Measurements from ENCODE around the gene OR6A2.
"Not testable (repeated sequence)": the region's sequence is repeated elsewhere in the genome, so short reads cannot be mapped to it uniquely, and the experiment has no call there.

The OR6A2 gene

DNA sequence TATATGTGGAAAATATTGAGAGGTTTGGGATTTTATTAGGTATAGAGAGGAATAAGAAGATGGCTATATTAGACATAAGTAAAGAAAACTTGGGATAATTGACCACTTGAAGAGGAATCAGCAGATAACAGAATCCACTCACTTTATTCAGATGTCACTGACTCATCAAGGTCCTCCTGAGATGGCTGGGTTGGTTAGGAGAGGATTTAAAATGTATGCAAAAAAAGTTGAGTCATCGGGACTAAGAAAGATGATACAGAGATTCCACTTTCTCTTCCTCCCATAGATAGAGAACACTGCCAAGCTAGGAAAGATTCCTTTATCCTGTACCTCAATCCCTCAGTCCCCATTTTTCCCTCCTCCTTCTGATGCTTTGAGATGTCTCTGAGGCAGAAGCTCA is at the start of gene OR6A2:
Gene OR6A2, minus strand, starts transcription at position 288 of the 400 bp plus-strand sequence. CDS start 3,981 bp downstream, outside the sequence.
- no peak for DNase-seq

DNA sequence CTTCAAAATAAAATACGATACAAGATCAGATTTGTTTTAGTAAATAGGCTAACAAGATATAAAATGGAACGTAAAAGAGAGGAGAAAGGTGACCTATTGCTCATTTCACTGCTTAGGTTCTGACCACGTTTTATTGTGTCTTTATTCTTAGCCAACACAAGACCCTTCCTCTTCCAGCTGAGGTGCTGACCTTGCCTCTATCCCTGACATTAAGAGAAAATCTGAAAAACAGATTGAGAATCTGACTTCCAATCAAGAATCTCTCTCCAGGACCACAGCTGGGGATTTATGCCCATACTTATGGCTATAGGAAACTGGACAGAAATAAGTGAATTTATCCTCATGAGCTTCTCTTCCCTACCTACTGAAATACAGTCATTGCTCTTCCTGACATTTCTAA is 45.9 kb upstream of the OR6A2 start, which contains the start of gene OR10A5:
Gene OR10A5, plus strand, starts transcription at position 301 of the 400 bp plus-strand sequence. Its CDS starts 0 bp downstream, at position 301.
- DNase-seq = no peak

DNA sequence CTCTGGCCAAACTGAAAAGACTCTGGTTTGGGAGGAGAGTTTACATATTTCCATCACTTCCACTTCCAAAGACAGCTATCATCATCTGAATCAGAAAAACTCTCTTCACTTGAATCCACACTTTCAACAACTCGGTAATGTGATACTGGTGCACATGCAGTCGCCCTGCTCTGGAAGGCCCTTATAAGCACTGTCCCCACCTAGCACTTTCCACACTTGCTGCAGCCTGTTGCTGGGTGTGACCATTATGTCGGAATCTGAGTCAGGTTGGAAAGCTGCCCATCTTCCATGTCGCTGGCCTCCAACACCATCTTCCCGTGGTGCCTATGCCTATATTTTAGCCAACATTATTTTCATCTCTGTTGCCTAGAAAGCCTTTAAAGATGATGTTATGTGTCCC is 44.9 kb upstream of the OR6A2 start:
- no peak for DNase-seq

DNA sequence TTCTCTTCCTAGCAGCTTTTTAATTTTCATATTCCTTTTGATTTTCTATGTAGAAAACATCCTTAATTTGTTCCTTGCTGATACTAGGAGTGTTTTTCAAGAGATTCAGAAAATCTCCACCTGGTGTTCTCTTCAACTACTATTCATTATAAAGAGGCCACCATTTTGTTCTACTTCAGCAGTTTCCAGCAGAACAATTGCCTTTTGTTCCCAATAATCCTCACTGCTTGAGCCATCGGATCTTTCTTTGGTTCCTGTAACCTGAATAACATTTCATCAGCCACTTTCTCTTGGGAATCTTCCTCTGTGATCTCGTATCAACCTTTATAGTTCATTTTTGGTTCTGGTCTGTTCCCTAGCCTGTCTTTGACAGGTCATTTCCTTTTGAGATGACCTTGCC is 44.2 kb upstream of the OR6A2 start:
- no peak for DNase-seq

DNA sequence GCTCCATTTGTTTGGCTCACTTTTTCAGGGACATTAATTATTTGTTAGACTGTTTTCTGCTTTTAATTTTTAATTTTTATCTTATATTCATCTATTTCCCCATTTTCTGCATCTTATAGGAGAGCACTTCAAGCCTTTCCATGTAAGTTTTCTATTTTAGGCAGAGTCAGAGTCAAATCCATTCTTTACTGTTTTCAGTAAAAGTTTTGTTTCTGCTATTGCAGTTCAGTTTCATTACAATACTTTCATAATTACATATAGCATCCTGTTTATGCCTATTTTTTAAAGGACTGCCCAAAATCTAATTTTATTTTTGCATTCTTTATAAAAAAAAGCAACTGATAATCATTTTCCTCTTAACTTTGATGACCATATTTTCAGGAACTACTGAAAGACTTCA is 42.2 kb upstream of the OR6A2 start:
- DNase-seq = no peak

DNA sequence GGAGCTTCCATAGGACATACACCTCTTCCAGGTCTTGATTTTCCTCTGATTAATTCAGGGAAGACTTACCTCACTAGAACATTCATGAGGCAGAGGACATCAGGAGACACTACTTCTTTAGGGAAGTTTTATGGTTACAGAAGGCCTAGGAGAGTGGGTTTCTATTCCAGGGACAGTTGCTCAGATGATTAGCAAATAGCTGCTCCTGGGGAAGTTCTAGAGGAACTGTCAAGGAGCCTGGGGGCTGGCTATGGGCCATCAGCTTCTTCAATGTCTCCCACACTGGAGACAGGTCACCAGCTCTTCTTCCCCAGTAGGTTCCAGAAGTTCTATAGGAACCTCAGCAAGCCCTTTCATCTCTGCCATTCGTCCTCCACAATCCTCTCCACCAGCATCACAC is 34.5 kb upstream of the OR6A2 start:
- no peak for DNase-seq

DNA sequence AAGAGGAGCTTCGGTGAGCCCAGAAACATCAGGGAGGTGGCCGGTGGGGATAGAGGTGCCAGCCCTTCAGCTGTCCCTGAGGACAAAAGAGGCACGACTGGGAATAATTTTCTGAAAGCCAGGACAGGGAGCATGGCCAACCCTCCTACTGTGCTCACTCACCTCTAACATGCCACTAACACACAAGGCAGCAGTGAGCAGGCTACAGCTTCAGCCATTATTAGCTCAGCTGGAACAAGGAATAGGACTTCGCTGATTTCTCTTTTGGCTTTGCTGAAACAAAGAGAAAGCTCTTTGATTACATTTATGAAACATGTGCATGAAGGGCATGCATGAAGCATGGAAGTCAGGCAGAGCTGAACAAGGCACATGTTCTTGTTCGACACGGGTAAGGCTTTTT is 33.9 kb upstream of the OR6A2 start:
- DNase-seq = no peak

DNA sequence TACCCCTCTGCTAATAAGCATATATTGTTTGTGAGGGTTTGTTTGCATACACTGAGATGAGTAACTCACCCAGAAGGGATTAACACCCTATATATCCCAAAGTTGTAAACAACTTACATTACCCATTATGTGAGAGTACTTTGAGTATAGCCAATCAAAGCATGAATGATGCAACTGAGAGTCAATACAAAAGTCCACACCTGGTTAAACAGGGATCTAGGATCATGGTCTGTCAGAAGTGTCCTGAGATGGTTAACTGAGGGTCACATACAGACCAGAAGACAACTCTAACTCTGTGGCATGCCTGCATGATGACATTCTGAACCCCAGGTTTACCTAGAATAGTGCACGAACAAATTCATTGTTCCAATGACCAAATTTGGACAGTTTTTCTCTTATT is 28.6 kb upstream of the OR6A2 start:
- DNase-seq = no peak

DNA sequence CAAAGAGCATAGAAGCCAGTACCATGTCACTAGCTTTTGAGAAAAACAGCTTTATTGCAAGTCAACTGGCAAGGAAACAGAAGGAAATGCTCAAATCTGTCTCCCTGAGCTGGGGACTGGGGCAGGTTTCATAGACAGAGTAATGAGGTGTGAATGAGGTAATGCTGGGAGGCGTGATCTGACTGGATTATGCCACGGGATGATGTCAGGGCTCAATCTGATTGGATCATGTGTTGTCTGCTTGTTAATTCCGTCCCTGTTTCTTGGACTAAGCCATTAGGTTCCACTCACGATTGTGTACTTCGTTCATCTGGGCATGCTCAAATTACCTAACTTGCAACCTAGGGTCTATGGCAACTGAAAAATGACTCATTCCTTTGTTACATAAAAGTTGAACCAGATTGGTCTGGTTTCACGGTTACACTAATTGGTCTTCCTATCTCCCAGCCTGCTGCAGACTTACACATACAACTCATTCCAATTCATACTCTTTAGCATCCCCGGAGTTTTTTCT is 25.8 kb upstream of the OR6A2 start:
- DNase-seq = no peak

DNA sequence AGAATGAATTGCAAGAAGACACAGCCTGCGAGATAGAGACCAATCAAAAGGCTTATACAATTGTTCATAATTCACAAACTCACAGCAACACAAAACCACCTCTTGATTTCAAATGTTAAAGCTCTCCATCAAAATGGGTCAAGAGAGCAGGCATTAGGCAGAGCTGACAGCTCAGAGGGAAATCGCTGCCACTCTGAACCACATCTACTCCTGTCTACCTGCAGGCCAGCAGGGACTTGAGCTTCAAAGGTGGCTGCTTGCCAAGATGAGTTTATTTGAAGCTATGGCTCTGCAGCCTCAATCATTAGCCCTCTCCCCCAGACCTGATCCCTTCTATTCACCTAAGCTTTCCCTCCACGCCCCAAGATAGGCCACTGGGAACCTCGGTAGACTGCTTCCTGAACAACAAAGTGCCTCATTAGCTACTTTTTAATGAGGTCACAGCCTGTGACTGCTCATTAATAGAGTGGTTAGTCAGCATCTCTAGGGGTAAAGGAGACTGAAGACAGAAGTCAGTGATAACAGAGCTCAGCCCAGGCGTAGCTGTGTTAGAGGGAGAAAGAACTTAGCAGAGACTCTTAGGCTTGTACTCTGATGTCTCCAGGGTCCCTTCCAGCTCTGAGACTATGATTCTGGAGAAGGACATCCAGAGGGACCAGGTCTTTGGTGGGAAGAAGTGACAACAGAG is 24.8 kb upstream of the OR6A2 start:
- DNase-seq = no peak

DNA sequence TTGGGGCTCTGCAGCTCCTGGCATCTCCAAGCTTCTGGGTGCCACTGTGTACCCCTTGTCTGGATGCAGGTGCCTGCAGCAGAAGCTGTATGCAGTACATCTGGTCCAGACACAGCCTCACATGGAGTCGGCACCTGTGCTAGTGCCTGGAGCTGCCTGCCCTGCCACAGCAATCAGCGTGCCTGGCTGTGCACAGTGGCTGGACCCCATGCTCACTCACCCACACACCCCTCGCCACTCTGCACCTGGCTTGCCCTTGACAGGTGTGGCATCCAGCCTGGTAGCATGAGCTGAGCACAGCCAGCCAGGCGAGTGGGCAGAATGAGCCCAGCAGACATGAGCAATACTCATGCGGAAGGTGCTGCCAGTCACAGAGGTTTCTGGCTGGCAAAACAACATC is 19.5 kb upstream of the OR6A2 start:
- no peak for DNase-seq

DNA sequence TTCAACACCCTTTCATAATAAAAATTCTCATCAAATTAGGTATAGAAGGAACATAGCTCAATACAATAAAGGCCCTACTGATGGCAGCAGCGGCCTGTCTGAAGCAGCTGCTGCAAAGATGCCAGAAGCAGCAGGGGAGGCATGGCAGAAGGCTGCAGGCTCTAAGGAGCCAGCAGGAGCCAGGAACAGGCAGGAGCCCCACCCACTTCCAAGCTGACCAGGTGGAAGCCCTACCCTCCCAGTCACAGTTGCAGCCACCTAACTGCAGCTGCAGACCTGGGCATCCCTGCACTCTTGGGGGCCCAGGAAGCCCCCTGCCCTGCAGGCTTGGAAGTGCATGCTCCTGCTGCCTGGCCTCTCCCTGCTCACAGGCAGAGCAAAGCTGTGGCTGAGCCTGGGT is 18.2 kb upstream of the OR6A2 start:
- no peak for DNase-seq

DNA sequence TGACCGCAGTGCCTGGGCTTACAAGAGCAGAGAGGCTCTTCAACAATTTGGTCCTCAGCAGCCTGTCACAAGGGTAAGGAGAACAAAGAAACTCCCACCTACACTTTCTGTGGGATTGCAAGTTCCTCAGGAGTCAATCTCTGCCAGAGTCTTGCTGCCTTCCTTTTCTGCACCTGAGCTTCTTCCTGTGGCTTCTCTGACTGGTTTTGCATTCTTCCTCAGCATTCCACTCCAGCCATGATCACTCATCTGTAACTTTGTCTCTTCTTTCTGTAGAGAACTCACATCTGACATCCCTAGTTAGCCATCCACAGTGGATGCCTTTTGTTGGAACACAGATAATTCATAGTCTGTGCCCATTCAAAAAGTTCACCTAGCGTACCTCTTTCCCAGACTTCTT is 14.2 kb upstream of the OR6A2 start:
- no peak for DNase-seq

DNA sequence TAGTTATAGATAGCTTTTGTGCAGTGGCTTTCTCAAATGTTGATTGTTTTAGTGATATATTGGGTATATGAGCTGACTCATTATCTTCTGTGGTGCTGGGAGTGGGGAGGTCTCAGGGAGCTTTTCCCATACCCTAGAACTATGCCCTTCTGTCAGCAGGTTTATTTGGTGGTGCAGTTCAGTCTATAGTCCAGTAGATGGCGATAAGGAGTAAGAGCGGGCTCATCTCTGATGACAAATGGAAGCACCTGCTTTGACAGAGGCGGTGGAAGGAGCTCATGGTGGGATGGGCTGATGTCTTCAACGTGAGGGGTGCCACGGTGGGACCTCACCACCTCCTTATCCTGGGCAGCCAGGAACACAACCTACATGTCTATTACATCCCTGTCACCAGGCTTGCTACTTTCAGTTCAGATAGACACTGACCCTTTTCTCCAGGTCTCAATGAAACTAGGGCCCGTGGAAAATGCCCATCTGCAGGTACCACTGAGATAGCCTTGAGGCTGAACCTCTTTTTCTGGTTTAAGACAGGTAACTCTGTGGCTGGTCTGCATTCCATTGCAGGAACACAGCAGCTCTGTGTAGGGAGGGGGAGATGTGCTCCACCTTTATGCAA is 13.0 kb upstream of the OR6A2 start:
- DNase-seq = peak; percentile 1 to 23

DNA sequence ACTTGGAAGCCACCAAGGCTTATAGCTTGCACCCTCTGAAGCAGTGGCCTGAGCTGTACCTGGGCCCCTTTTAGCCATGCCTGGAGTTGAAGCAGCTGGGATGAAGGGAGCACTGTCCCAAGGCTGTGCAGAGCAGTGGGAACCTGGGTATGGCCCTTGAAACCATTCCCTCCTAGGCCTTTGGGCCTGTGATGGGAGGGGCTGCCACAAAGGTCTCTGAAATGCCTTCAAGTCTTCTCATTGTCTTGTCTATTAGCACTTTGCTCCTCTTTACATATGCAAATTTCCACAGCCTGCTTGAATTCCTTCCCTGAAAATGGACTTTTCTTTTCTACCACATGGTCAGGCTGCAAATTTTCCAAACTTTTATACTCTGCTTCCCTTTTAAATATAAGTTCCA is 1.6 kb upstream of the OR6A2 start:
- not testable (repeated sequence) for DNase-seq

DNA sequence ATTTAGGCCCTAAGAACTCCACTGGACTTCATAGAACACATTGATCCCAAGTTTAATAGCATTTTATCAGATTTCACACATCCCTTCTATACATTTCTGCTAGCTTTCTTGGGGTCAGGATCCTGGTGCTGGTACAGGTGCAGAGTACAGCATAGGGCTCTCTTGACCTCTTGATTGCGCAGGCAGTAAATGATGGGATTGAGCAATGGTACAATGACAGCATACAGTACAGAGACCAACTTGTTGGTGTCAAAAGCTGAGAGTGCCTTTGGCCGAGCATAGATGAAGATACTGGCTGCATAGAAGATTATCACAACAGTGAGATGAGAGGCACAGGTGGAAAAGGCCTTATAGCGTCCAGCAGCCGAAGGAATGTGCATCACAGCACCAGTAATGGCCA is 4.8 kb downstream of the OR6A2 start:
- DNase-seq = no peak

DNA sequence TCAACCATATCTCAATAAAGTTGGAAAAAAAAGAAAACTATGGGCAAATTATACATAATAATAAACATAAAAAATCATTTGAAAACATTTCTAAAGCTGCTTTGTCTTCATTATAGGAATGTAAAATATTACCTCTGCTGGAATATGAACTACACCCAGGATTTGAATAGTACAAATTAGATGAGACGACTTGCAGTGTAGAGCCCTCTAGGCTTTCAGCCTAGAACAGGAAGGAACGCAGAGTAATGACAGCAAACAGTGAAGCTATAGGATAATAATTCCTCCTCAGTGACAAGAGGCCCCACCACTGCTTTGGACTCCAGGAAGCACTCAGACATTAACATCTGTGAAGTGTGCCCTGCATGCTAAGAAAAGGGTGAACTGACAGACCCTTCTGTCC is 8.9 kb downstream of the OR6A2 start:
- no peak for DNase-seq

DNA sequence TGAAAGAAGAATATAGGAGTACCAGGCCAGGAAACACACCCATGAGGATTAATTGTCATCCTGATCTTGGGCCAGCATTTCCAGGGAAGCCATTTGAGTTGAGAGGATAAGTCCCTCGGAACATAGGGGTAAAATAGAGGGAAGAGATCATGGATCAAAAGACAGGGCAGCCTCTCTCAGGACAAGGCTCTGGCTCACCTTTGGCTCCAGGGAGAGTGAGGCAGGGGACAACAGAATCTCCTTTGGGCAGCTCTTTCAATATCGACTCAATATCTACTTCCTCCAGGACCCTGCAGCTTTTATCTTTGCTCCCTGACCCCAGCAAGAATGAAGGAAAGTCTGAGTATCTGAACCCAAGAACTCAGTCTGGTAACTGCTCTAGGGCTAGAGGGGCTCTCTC is 16.8 kb downstream of the OR6A2 start, which contains the start of gene OR2AG1:
Gene OR2AG1, plus strand, starts transcription at position 301 of the 400 bp plus-strand sequence. CDS start 2,018 bp downstream, outside the sequence.
- no peak for DNase-seq

DNA sequence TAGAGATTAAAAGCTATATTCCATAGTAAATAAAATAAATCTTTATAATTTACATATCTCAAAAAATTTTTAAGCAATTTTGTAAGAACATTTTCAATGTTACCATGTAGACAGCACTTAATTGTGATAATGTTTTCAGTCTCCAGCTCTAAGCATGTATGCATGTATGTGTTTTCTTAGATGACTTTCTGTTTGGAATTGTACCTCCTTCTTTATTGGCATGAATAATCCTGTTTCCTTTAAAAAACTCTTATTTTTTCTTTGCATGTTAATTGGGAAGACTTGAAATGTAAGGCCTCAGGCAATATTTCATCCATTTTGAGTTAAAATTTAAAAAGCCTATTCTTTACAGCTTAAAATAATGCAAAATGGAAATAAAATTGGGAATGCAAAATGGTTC is 18.7 kb downstream of the OR6A2 start:
- DNase-seq = no peak

DNA sequence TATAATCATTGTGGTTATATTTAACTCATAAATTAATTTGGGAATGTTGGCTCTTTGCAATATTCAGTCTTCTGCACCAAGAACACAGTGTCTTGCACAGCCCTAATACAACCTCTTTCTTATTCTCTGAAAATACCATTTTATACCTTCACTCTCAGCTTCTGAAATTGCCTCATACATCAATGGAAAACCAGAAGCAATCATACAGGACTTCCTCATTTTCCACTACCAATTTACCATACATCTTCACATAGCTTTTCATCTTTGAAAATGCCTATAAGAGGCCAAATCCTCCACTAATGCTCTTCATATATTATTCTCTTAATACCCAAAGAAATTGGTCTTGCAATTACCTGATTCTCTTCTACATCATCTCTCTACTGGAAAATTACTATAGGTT is 21.0 kb downstream of the OR6A2 start:
- no peak for DNase-seq

DNA sequence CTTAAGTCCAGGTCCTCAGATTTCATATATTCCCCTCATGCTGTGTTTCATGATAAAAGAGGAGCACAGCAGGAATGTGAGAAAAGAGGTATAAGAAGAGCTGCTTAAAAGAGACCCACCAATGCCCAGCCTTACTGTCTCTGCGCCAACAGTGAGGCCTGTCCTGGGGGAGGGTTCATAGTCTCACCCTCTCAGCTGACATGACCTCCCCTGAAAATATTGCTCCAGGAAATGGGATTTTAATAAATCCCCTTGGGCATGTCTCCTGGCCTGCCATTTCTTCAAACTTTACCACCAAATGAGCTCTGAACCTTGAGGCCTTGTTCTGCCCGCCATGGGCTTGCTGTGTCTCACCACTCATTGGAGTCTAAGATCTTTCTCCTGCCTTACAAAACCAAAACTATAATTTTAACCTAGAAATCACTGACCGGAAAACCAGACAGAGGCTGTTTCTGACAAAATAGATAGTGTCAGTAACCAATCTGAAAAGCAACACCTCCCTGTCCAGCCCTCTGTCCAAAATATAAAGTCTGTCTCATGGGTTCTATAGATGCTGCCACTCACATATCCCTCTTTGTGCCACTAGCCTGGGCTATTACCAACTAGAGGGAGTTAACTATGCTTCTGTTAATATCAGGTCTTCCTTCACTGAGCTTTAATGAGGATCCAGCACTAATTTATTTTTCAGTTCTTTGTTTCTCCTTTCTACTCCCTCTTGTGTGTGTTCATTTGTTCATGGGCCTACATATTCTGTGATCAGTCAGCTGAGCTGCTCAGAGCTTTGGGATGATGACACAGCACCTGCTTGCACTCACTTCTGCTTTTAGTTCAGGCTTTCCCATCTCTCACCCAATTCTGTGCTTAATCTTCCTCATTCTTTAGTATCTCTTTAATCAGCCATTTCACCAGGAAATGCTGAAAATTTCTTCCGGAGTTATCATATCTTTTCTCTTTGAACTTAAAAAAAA is 27.3 kb downstream of the OR6A2 start, which contains the start of gene OR2AG2:
Gene OR2AG2, minus strand, starts transcription at position 51 of the 968 bp plus-strand sequence. CDS start 3,019 bp downstream, outside the sequence.
- no peak for DNase-seq

DNA sequence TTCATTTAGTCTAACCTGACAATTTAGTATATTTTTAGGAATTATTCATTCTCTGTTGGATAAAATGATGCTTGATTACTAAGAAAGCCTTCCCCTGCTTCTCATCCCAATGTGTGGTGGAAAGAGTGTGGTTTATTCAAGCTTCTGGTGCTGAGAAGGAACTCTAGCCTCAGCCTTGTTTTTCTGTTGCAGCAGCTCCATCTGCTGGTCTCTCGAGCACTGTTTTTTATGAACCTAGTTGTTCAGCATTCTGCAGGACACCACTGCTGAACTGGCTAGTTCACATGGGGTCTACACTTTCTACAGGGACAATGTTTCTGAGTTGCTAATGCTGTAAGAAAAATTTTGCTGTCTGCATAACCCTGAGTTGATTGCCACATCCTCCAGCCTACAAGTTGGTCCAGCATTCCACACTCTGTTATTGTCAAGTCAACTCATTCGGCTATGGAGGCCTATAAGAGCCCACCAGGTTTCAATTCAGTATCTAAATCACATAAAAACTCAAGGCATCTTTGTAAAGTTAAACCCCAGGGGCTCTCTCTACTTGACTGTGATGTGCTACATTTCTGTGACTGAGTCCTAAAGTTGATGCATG is 42.0 kb downstream of the OR6A2 start:
- DNase-seq = peak; percentile 2 to 3

DNA sequence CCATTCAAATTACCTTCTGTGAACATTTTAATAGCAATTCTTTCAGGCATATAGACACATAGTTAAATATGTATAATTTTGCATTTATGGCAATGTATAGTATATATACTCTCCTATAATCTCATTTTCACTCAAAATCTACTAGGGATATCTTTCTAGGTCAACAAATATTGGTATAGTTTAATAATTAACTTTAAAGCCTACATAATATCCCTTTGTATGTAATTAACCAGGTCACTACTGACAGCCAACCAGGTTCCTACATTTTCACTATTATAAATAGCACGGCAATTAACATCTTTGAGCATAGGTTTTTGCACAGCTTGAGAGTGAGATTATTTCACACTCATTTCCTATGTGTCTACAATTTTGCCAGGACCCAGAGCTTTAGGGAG is 43.5 kb downstream of the OR6A2 start:
- no peak for DNase-seq
